Right lobe of liver (tissue), 4 donors: ENCODE measurements around the gene BMPR2.

Experiments used
- POLR2A ChIP-seq: fragments of 450-650 bp; IDR thresholded peaks from one replicate; pipeline ENCODE4 v1.6.1; 2017; ENCODE audit warnings: antibody characterized with exemption, mild to moderate bottlenecking
- TF ChIP-seq, protein P1 (sequence below), 4 donors: fragments of 200-600 bp in 3 of 4; fragments of 450-650 bp in 1 of 4; IDR thresholded peaks; one replicate each; pipeline versions ENCODE4 v1.5.1 to v1.8.0; 2016 to 2022; ENCODE audit warnings: antibody characterized with exemption in 4 of 4, mild to moderate bottlenecking in 2 of 4
- donor health status: DM: no; HTN: no; CAD: no.
- donor health status: DM: no; HTN: no; CAD: no.
- donor health status: DM: no; HTN: yes; CAD: no.

GRCh38 chr2:202530038-202530437 lies 153.9 kb downstream of the BMPR2 start:
- TF ChIP-seq, protein P1, sequence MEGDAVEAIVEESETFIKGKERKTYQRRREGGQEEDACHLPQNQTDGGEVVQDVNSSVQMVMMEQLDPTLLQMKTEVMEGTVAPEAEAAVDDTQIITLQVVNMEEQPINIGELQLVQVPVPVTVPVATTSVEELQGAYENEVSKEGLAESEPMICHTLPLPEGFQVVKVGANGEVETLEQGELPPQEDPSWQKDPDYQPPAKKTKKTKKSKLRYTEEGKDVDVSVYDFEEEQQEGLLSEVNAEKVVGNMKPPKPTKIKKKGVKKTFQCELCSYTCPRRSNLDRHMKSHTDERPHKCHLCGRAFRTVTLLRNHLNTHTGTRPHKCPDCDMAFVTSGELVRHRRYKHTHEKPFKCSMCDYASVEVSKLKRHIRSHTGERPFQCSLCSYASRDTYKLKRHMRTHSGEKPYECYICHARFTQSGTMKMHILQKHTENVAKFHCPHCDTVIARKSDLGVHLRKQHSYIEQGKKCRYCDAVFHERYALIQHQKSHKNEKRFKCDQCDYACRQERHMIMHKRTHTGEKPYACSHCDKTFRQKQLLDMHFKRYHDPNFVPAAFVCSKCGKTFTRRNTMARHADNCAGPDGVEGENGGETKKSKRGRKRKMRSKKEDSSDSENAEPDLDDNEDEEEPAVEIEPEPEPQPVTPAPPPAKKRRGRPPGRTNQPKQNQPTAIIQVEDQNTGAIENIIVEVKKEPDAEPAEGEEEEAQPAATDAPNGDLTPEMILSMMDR (IDR thresholded peaks at IDR 0.05) = no peak
- no peak for TF ChIP-seq POLR2A
